Aorta (tissue), 5 donors: ENCODE data around the gene PDZK1IP1. TPM values are rescaled to one million over a fixed set of nuclear protein-coding genes. Genes with fewer than 3 reads are reported as not detected.
"Not testable (repeated sequence)": the region's sequence is repeated elsewhere in the genome, so short reads cannot be mapped to it uniquely, and the experiment has no call there.

ENCODE experiments used
- ATAC-seq: fragments of 200-7000 bp; cut with Tn5 transposase; one replicate; pipeline ENCODE4 v1.9.1; 2022; ENCODE audit warnings: moderate library complexity; ENCODE audit not compliant: low FRiP score
- DNase-seq, 2 donors: peaks; one replicate each; pipeline ENCODE4 v3.0.0-alpha.2; 2020
- H3K27ac ChIP-seq, 2 donors: one replicate each; pipeline ENCODE4 v1.5.1; 2013; ENCODE audit warnings: low read length in 2 of 2, mild to moderate bottlenecking in 2 of 2, moderate library complexity in 2 of 2, control low read depth in 1 of 2, inconsistent platforms in 1 of 2, low read depth in 1 of 2
- H3K27me3 ChIP-seq, 2 donors: one replicate each; pipeline ENCODE4 v1.6.1; 2013; ENCODE audit warnings: control low read depth in 1 of 2, low read length in 1 of 2, mild to moderate bottlenecking in 1 of 2, moderate library complexity in 1 of 2; ENCODE audit not compliant: insufficient read depth in 2 of 2, control insufficient read depth in 1 of 2
- H3K36me3 ChIP-seq, 2 donors: one replicate each; pipeline ENCODE4 v1.6.1; 2013; ENCODE audit warnings: control low read depth in 1 of 2, low read length in 1 of 2, mild to moderate bottlenecking in 1 of 2; ENCODE audit not compliant: insufficient read depth in 2 of 2, control insufficient read depth in 1 of 2
- H3K4me1 ChIP-seq, 2 donors: one replicate each; pipeline ENCODE4 v1.6.1; 2013; ENCODE audit warnings: low read length in 2 of 2, control low read depth in 1 of 2, mild to moderate bottlenecking in 1 of 2, moderate library complexity in 1 of 2; ENCODE audit not compliant: insufficient read depth in 2 of 2, control insufficient read depth in 1 of 2
- H3K4me3 ChIP-seq, 2 donors: one replicate each; pipeline ENCODE4 v1.5.1; 2013; ENCODE audit warnings: low read length in 2 of 2, control low read depth in 1 of 2, mild to moderate bottlenecking in 1 of 2
- H3K9me3 ChIP-seq: one replicate; pipeline ENCODE4 v1.6.1; 2013; ENCODE audit warnings: mild to moderate bottlenecking, low read length; ENCODE audit not compliant: control insufficient read depth
- WGBS, 2 donors: extraction: QIAGEN DNeasy Blood & Tissue Kit; methylation state at CpG; one replicate each; pipeline ENCODE4 v1.1.7; 2013; 5-methylcytosine and 5-hydroxymethylcytosine counted together
- intact Hi-C, 2 donors: fragments of 100-400 bp; cut with DNase I; formaldehyde crosslinking; loops; one replicate each; pipeline versions ENCODE4 v1.14.2 to v1.15.0; 2022
- polyA plus RNA-seq, 2 donors: library from polyadenylated mRNA; stranded (reverse); fragments of 200-250 nt; gene quantifications; one replicate each; pipeline ENCODE4 v1.2.3, GENCODE V29; 2013
- total RNA-seq, 2 donors: library from RNA; stranded (reverse); fragmentation: NEBNext Ultra II Directional; extraction: Animal tissue kit (Norgen Biotek cat#: 25700); gene quantifications; one replicate each; pipeline ENCODE4 v1.2.1, GENCODE V29; 2021
- donor health status: healthy with polysubstance abuse.
- donor health status: Bipolar disorder and iron deficiency.
- donor health status: DM: no; HTN: no; CAD: no.
- donor health status: DM: no; HTN: no; CAD: no.
- donor health status: DM: yes; HTN: yes; CAD: no.

PDZK1IP1 gene
- total and polyA plus RNA-seq, 4 donors, result 0.71 to 3.7 (median 1.7) TPM

DNA sequence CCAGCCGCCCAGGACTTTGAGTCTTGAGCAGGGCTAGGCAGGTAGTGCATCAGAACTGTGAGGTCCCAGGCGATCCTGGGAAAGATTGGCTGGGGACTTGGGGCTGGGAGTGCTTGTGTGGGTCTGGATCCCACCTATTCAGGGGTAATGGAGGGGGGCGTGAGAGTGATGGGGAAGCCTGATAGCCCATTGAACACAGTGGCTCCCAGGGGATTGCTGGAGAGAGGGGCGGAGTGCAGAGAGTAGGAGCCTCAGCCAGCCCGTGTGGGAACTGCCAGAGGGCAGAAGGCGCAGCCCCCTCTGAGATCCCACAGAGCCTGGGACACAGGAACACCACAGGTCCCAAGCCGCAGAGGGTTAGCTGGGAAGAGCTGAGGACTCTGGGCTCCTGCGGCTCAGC, 19.3 kb upstream of the PDZK1IP1 start:
- Histone ChIP-seq H3K4me3 (no peak overlapping the region), H3K9me3 (no peaks in the 10 kb centered on the region), H3K27ac (no peak overlapping the region), H3K4me1 (no peaks in the 10 kb centered on the region), H3K36me3 (no peaks in the 10 kb centered on the region), H3K27me3 (no peaks in the 10 kb centered on the region)
- no peak for ATAC-seq
- intact Hi-C loops, result no loop called here
- no peak for DNase-seq
- 51 to 57% methylated on average over 8 of the region's 8 CpGs for WGBS, 2 donors

DNA sequence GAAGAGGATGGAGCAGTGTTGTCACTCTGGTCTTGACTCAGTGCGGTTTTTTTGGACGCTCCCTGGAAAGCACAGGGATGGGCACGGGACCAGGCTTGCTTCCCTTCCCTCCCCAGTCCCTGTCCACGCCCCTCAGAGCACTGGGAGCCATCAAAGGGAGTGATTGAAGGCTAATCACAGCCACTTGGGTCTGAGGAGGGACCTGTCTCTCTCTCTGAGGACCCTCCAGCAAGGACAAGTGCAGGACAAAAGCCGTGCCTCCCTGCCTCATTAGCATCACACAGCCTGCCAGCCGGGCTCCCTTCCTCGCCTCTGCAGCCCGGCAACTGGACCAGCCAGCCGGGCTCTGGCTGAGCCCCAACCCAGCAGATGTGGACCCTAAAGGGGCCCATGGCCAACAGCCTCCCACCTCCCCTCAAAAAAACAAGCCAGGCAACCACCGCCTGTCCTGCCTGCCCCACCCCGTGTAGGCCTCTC, 18.6 kb upstream of the PDZK1IP1 start:
- ATAC-seq, result no peak
- 45 to 56% methylated on average over 11 of the region's 11 CpGs for WGBS, 2 donors
- no peaks in the 10 kb centered on the region for H3K4me1 ChIP-seq
- no peaks in the 10 kb centered on the region for H3K27me3 ChIP-seq
- no peaks in the 10 kb centered on the region for H3K36me3 ChIP-seq
- no peak overlapping the region for H3K27ac ChIP-seq
- no peak overlapping the region for H3K4me3 ChIP-seq
- intact Hi-C loops, result no loop called here
- no peak for DNase-seq
- no peaks in the 10 kb centered on the region for H3K9me3 ChIP-seq

DNA sequence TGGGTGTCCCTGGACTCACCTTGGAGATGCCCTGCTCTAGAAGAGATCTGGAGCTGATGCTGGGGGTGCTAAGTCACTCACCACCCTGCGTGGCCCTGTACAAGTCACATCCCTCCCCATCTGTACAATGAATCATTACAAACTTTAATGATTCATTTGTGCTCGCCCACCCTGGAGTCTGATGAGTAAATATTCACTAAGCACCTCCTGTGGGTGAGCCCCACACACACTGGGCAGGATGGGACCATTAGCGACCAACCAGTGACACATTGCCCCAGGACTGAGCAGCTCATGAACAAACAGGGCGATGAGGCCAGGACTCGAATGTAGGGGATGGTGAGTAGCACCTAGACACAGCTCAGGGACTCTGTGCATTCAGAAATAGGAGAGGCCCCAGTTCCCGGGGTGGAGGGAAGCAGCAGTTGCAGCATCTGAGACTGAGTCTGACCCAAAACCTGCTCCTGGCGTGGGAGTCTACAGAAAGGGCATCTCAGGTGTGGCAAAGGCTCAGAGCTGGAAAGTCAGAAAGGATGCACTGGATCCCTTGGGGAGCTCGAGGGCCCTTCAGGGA, 18.1 kb upstream of the PDZK1IP1 start:
- no peaks in the 10 kb centered on the region for H3K27me3 ChIP-seq
- ATAC-seq, result no peak
- no peak overlapping the region for H3K4me3 ChIP-seq
- no peaks in the 10 kb centered on the region for H3K36me3 ChIP-seq
- no peak for DNase-seq
- H3K4me1 ChIP-seq, result no peaks in the 10 kb centered on the region
- intact Hi-C loops, result no loop called here
- no peaks in the 10 kb centered on the region for H3K9me3 ChIP-seq
- H3K27ac ChIP-seq, result no peak overlapping the region
- WGBS, 2 donors, result 71% methylated on average over 8 of the region's 8 CpGs

DNA sequence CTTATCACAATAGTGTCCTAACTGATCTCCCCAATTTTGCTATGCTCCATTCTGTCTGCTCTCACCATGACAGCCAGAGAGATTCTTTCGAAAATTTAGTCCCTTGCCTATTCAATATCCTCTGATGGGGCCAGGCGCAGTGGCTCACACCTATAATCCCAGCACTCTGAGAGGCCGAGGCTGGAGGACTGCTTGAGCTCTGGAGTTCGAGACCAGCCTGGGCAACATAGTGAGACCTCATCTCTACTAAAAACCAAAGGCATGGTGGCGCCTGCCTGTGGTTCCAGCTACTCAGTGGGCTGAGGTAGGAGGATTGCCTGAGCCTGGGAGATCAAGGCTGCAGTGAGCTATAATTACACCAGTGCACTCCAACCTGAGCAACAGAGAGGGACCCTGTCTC, 16.1 kb upstream of the PDZK1IP1 start:
- 89 to 92% methylated on average over 5 of the region's 5 CpGs for WGBS, 2 donors
- no peak overlapping the region for H3K27ac ChIP-seq
- H3K4me1 ChIP-seq, result no peaks in the 10 kb centered on the region
- H3K36me3 ChIP-seq, result no peaks in the 10 kb centered on the region
- intact Hi-C loops, result no loop called here
- ATAC-seq (no peak), DNase-seq (no peak)
- no peaks in the 10 kb centered on the region for H3K9me3 ChIP-seq
- H3K4me3 ChIP-seq, result no peak overlapping the region
- H3K27me3 ChIP-seq, result no peaks in the 10 kb centered on the region

DNA sequence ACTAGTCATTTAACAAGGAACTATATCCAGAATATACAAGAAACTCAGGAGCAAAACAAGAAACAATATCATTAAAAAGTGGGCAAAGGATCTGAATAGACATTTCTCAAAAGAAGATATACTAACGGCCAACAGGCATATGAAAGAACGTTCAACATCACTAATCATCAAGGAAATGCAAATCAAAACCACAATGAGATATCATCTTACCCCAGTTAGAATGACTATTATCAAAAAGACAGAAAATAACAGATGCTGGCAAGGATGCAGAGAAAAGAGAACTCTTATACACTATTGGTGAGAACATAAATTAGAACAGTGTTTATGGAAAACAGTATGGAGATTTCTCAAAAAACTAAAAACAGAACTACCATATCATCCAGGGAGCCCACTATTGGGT, 13.7 kb upstream of the PDZK1IP1 start:
- ATAC-seq, DNase-seq, intact Hi-C loops, H3K9me3 ChIP-seq, H3K36me3 ChIP-seq, H3K27me3 ChIP-seq, H3K4me3 ChIP-seq, H3K27ac ChIP-seq, H3K4me1 ChIP-seq: not testable (repeated sequence)
- WGBS, 2 donors, result 32 to 71% methylated on average over 2 of the region's 2 CpGs

DNA sequence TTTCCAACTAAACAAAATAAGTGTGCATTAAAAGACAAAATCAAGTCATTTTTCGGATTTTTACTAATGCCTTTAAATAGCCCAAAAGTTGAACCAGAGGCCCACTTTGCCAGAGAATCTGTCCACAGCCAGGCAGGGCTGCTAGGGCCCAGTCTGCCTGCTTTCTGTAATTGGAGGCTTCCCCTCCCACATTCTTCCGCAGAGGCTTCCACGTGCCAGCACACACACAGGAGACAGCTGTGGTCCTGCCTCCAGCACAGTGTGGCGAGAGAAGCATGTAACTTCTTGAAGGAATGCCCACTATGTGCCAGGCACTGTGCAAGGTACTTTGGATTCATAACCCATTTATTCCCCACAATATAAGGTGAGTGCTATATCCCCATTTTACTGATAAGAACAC, 11.3 kb upstream of the PDZK1IP1 start:
- intact Hi-C loops, result no loop called here
- ATAC-seq, result no peak
- no peak overlapping the region for H3K4me3 ChIP-seq
- H3K4me1 ChIP-seq, result no peaks in the 10 kb centered on the region
- H3K27me3 ChIP-seq, result no peaks in the 10 kb centered on the region
- no peaks in the 10 kb centered on the region for H3K36me3 ChIP-seq
- 23% methylated on average over 4 of the region's 4 CpGs for WGBS, 2 donors
- peak in 1 of 2 donors; percentile 57 for DNase-seq
- no peak overlapping the region for H3K27ac ChIP-seq
- no peaks in the 10 kb centered on the region for H3K9me3 ChIP-seq

DNA sequence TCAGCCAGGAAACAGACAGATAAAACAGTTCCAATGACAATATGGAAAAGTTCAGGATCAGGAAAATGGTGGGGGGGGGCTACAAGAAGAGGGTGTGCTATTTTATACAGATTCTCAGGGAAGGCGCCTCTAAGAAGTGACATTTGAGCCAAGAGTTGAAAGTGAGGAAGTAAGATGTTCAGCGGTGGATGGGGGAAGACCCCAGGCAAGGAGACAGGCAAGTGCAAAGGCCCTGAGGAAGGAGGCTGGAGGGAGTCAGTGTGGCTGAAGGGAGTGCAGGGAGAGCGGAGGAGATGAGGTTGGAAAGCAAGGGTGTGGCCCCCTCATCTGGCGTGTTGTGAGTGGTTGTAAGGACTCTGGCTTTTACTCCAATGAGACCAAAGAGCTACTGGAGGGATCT, 8.4 kb upstream of the PDZK1IP1 start:
- intact Hi-C loops, result loop anchor here in 1 of 2 donors (5.0 kb wide), 1 partner anchor 34 kb away; the partner anchor contains the start of gene TAL1
- no peak overlapping the region for H3K4me3 ChIP-seq
- no peaks in the 10 kb centered on the region for H3K36me3 ChIP-seq
- no peak for ATAC-seq
- no peaks in the 10 kb centered on the region for H3K9me3 ChIP-seq
- H3K27me3 ChIP-seq, result no peaks in the 10 kb centered on the region
- H3K4me1 ChIP-seq, result no peaks in the 10 kb centered on the region
- no peak overlapping the region for H3K27ac ChIP-seq
- no peak for DNase-seq
- WGBS, 2 donors, result 84 to 87% methylated on average over 4 of the region's 4 CpGs

DNA sequence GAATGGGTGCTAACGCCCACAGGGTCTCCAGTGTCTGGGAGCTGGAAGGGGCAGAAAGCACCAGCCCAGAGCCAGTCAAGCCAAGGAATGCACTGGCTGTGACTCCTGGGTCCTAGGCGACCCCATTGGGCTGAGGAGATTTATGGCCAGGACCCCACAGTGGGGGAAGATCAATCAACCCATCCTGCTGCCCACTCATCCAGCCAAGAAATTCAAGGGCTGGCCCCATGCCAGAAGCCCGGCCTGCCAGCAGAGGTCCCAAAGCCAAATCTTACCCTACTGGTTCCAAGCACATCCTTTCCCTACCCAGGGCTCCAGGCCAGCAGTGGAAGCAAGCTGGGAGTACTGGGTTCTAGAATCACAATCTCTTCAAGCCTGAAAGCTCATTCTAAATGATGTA, 6.8 kb upstream of the PDZK1IP1 start:
- intact Hi-C loops, result loop anchor here in 1 of 2 donors (5.0 kb wide), 1 partner anchor 36 kb away; the partner anchor contains the start of gene TAL1
- peak in 1 of 2 donors; percentile 71 for DNase-seq
- 37 to 47% methylated on average over 3 of the region's 3 CpGs for WGBS, 2 donors

DNA sequence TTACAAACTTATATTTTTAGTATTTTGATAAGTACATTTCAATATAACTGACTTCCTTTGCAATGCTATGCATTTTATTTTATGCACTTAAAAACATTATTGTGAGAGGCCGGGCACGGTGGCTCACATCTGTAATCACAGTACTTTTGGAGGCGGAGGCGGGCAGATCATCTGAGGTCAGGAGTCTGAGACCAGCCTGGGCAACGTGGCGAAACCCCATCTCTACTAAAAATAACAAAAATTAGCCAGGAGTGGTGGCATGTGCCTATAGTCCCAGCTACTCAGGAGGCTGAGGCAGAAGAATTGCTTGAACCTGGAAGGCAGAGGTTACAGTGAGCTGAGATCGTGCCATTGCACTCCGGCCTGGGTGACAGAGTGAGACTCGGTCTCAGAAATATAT, 6.1 kb upstream of the PDZK1IP1 start:
- not testable (repeated sequence) for H3K9me3 ChIP-seq, H3K27ac ChIP-seq, H3K27me3 ChIP-seq, H3K36me3 ChIP-seq, ATAC-seq, H3K4me1 ChIP-seq, DNase-seq, H3K4me3 ChIP-seq
- 74 to 79% methylated on average over 9 of the region's 9 CpGs for WGBS, 2 donors
- intact Hi-C loops, result loop anchor here in 1 of 2 donors (5.0 kb wide), 1 partner anchor 36 kb away; the partner anchor contains the start of gene TAL1

More for the DNA sequence above, 6.8 kb upstream of the PDZK1IP1 start:
- Histone ChIP-seq H3K9me3 (no peaks in the 10 kb centered on the region), H3K36me3 (no peaks in the 10 kb centered on the region), H3K4me3 (no peak overlapping the region), H3K4me1 (peaks cover 0 to 1% of the 10 kb centered on the region in 2 donors), H3K27ac (no peak overlapping the region), H3K27me3 (no peaks in the 10 kb centered on the region)
- no peak for ATAC-seq
